Fibroblast of lung (primary cell): ENCODE data around the gene TMPRSS4. TPM values are rescaled to one million over a fixed set of nuclear protein-coding genes. Genes with fewer than 3 reads are reported as not detected.
A peak's percentile ranks its signal among the peaks of the same experiment; 100 is the strongest.

Experiments
- DNase-seq, 2 donors: peaks; one replicate each; pipeline versions ENCODE4 v3.0.0 to v3.0.0-alpha.2; 2010; ENCODE audit warnings: low read depth in 2 of 2
- H2AFZ ChIP-seq: 2 replicates; pipeline ENCODE4 v1.5.1; 2012; ENCODE audit warnings: low read length, control low read depth, inconsistent platforms
- H3K27ac ChIP-seq: 2 replicates; pipeline ENCODE4 v1.5.1; 2011; ENCODE audit warnings: low read length, control low read depth; ENCODE audit not compliant: insufficient read depth
- H3K27me3 ChIP-seq: 2 replicates; pipeline ENCODE4 v1.5.1; 2011; ENCODE audit warnings: mild to moderate bottlenecking, low read length; ENCODE audit not compliant: control insufficient read depth, insufficient read depth
- H3K36me3 ChIP-seq: 2 replicates; pipeline ENCODE4 v1.5.1; 2011; ENCODE audit warnings: low read length; ENCODE audit not compliant: control insufficient read depth, insufficient read depth
- H3K4me1 ChIP-seq: 2 replicates; pipeline ENCODE4 v1.5.1; 2011; ENCODE audit warnings: low read length; ENCODE audit not compliant: control insufficient read depth, insufficient read depth; ENCODE audit errors: extremely low read depth
- H3K4me2 ChIP-seq: 2 replicates; pipeline ENCODE4 v1.5.1; 2011; ENCODE audit warnings: low read length, control low read depth; ENCODE audit not compliant: insufficient read depth; ENCODE audit errors: extremely low read depth
- H3K4me3 ChIP-seq, 4 experiments: fragments of 200-600 bp in 1 of 4; sonication (generic) in 1 of 4; replicated peaks in 1 of 4; 2 replicates each; pipeline ENCODE4 v1.5.1; 2011 to 2016; ENCODE audit warnings: low read length in 4 of 4, low read depth in 3 of 4, mild to moderate bottlenecking in 3 of 4, control low read depth in 2 of 4, inconsistent platforms in 1 of 4, mixed read lengths in 1 of 4; ENCODE audit not compliant: insufficient read depth in 1 of 4; ENCODE audit errors: control extremely low read depth in 1 of 4
- H3K79me2 ChIP-seq: 2 replicates; pipeline ENCODE4 v1.5.1; 2012; ENCODE audit warnings: mild to moderate bottlenecking, low read length, inconsistent platforms; ENCODE audit not compliant: control insufficient read depth, insufficient read depth
- H3K9ac ChIP-seq: 2 replicates; pipeline ENCODE4 v1.5.1; 2011; ENCODE audit warnings: mild to moderate bottlenecking, low read length, control low read depth; ENCODE audit not compliant: insufficient read depth
- H3K9me3 ChIP-seq: 2 replicates; pipeline ENCODE4 v1.5.1; 2012; ENCODE audit warnings: low read depth, low read length; ENCODE audit not compliant: control insufficient read depth, insufficient read depth
- H4K20me1 ChIP-seq: 2 replicates; pipeline ENCODE4 v1.5.1; 2011; ENCODE audit warnings: low read length; ENCODE audit not compliant: control insufficient read depth, insufficient read depth; ENCODE audit errors: extremely low read depth
- EZH2 ChIP-seq: IDR thresholded peaks from 2 replicates; pipeline ENCODE4 v1.5.1; 2012; ENCODE audit warnings: low read length, control low read depth, mild to moderate bottlenecking; ENCODE audit errors: missing control alignments
- polyA plus RNA-seq, 2 donors: library from polyadenylated mRNA; depleted of rRNA in 1 of 2; stranded (reverse) in 1 of 2; unstranded in 1 of 2; fragments of >200 nt; gene quantifications; 2 replicates each; pipeline ENCODE4 v1.2.1, GENCODE V29; 2011 to 2012; ENCODE audit warnings: missing spikeins in 1 of 2
- total RNA-seq: library from RNA; depleted of rRNA; stranded (reverse); fragments of >200 nt; gene quantifications from 2 replicates; pipeline ENCODE4 v1.2.1, GENCODE V29; 2014
- TF ChIP-seq, protein P1 (sequence below), 2 donors: IDR thresholded peaks in 1 of 2; conservative IDR thresholded peaks in 1 of 2; 1 replicate in 1 of 2; 2 replicates in 1 of 2; pipeline ENCODE4 v1.5.1; 2011 to 2012; ENCODE audit warnings: low read length in 2 of 2, control low read depth in 1 of 2, inconsistent platforms in 1 of 2, low read depth in 1 of 2, mild to moderate bottlenecking in 1 of 2

The TMPRSS4 gene
- total and polyA plus RNA-seq, 2 donors (not counting 1 experiment from before 2014, with no cell fraction given) = not detected

DNA sequence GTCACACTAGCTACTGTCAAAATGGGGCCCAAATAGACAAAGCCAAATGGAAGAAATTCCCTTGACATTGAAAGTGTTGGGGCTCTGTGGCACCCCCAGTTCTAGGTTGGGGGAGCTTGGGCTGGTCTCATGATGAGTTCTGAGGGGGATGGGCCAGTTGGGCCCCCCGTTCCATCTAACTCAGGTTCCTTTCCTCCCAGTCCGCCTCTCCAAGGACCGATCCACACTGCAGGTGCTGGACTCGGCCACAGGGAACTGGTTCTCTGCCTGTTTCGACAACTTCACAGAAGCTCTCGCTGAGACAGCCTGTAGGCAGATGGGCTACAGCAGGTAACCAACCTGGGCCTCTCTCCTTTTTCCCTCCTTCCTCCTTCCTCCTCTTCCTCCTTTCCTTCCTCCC lies 27.6 kb downstream of the TMPRSS4 start:
- Histone ChIP-seq H2AFZ (no peak overlapping the region), H3K4me2 (no peak overlapping the region), H3K36me3 (no peaks in the 10 kb centered on the region), H3K27ac (no peak overlapping the region), H3K4me1 (no peaks in the 10 kb centered on the region), H3K4me3 (no peak overlapping the region), H4K20me1 (no peaks in the 10 kb centered on the region), H3K79me2 (no peaks in the 10 kb centered on the region), H3K9ac (no peak overlapping the region), H3K27me3 (no peaks in the 10 kb centered on the region), H3K9me3 (no peaks in the 10 kb centered on the region)
- no peak for DNase-seq
- TF ChIP-seq EZH2 = no peak

GRCh38 chr11:118105657-118106305 lies 28.9 kb downstream of the TMPRSS4 start:
- no peaks in the 10 kb centered on the region for H3K79me2 ChIP-seq
- H3K4me3 ChIP-seq = no peak overlapping the region
- H3K9me3 ChIP-seq = no peaks in the 10 kb centered on the region
- H3K36me3 ChIP-seq = no peaks in the 10 kb centered on the region
- no peak overlapping the region for H2AFZ ChIP-seq
- no peak overlapping the region for H3K4me2 ChIP-seq
- H4K20me1 ChIP-seq = no peaks in the 10 kb centered on the region
- no peaks in the 10 kb centered on the region for H3K4me1 ChIP-seq
- DNase-seq = no peak
- H3K27ac ChIP-seq = no peak overlapping the region
- H3K27me3 ChIP-seq = no peaks in the 10 kb centered on the region
- no peak overlapping the region for H3K9ac ChIP-seq
- TF ChIP-seq, protein P1, sequence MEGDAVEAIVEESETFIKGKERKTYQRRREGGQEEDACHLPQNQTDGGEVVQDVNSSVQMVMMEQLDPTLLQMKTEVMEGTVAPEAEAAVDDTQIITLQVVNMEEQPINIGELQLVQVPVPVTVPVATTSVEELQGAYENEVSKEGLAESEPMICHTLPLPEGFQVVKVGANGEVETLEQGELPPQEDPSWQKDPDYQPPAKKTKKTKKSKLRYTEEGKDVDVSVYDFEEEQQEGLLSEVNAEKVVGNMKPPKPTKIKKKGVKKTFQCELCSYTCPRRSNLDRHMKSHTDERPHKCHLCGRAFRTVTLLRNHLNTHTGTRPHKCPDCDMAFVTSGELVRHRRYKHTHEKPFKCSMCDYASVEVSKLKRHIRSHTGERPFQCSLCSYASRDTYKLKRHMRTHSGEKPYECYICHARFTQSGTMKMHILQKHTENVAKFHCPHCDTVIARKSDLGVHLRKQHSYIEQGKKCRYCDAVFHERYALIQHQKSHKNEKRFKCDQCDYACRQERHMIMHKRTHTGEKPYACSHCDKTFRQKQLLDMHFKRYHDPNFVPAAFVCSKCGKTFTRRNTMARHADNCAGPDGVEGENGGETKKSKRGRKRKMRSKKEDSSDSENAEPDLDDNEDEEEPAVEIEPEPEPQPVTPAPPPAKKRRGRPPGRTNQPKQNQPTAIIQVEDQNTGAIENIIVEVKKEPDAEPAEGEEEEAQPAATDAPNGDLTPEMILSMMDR (conservative IDR thresholded peaks at IDR 0.05 in 1 of 2, IDR thresholded peaks at IDR 0.05 in 1 of 2; ENCODE audit: low read depth in 1 of 2, low read length in 2 of 2) = no peak
- TF ChIP-seq EZH2 = no peak

DNA sequence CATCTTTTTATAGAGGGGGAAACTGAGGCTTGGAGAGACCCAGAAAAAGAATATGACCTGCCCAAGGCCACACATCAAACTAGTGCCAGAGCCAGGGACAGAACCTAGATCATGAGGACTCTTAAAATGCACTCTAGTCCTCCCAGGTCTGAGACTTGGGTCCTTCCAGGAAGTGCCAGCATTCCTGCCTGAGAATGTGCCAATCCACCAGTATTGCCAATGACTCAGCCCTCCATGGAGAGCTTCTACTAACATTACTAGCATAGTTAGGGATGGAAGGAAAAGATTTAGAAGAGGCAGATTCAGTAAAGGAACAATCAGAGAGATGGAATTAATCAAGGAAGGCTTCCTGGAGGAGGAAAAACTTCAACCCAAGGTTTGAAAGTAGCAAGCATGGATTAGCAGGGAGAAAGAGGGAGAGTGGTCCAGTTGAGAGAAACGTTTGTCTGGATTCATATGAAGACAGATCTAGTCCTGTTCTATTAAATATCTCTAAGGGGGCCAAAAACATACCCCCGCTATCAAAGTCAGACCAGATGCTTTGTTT lies 30.0 kb downstream of the TMPRSS4 start:
- no peaks in the 10 kb centered on the region for H3K9me3 ChIP-seq
- TF ChIP-seq EZH2 = no peak
- TF ChIP-seq, protein P1 (conservative IDR thresholded peaks at IDR 0.05 in 1 of 2, IDR thresholded peaks at IDR 0.05 in 1 of 2; ENCODE audit: low read depth in 1 of 2, low read length in 2 of 2) = no peak
- H3K27ac ChIP-seq = no peak overlapping the region
- no peaks in the 10 kb centered on the region for H4K20me1 ChIP-seq
- peak in 1 of 2 donors; percentile 17 for DNase-seq
- no peak overlapping the region for H3K4me2 ChIP-seq
- H3K4me3 ChIP-seq = no peak overlapping the region
- no peaks in the 10 kb centered on the region for H3K4me1 ChIP-seq
- H3K9ac ChIP-seq = no peak overlapping the region
- no peaks in the 10 kb centered on the region for H3K79me2 ChIP-seq
- no peak overlapping the region for H2AFZ ChIP-seq
- H3K27me3 ChIP-seq = no peaks in the 10 kb centered on the region
- no peaks in the 10 kb centered on the region for H3K36me3 ChIP-seq
